ENCODE measurements around the gene GLB1L2.

GLB1L2 gene

GRCh38 chr11:134369656-134370525 lies 38.1 kb downstream of the GLB1L2 start:
- FAIRE-seq, result no peak

GRCh38 chr11:134370526-134371435 lies 39.0 kb downstream of the GLB1L2 start:
- FAIRE-seq, result no peak

- no peak for FAIRE-seq
Observed at GRCh38 chr11:134371436-134372185, 39.8 kb downstream of the GLB1L2 start.

- no peak for FAIRE-seq
Observed at GRCh38 chr11:134372536-134372935, 40.7 kb downstream of the GLB1L2 start.

- FAIRE-seq, result no peak
Observed at GRCh38 chr11:134372961-134373360, 41.2 kb downstream of the GLB1L2 start.

- FAIRE-seq, result no peak
Observed at GRCh38 chr11:134373591-134374052, 41.8 kb downstream of the GLB1L2 start.

- FAIRE-seq, result no peak
Observed at GRCh38 chr11:134374171-134374570, 42.4 kb downstream of the GLB1L2 start.

- no peak for FAIRE-seq
Observed at GRCh38 chr11:134374891-134375550, 43.2 kb downstream of the GLB1L2 start.

- FAIRE-seq, result no peak
Observed at GRCh38 chr11:134376150-134376921, 44.5 kb downstream of the GLB1L2 start.

GRCh38 chr11:134377876-134378275 lies 46.1 kb downstream of the GLB1L2 start:
- FAIRE-seq, result no peak

- FAIRE-seq, result no peak
Observed at GRCh38 chr11:134379241-134379640, 47.5 kb downstream of the GLB1L2 start.

GRCh38 chr11:134380229-134380628 lies 48.4 kb downstream of the GLB1L2 start:
- no peak for FAIRE-seq

- no peak for FAIRE-seq
Observed at GRCh38 chr11:134380785-134381184, 49.0 kb downstream of the GLB1L2 start.

- no peak for FAIRE-seq
Observed at GRCh38 chr11:134382257-134382656, 50.5 kb downstream of the GLB1L2 start.

- FAIRE-seq, result no peak
Observed at GRCh38 chr11:134382830-134383229, 51.0 kb downstream of the GLB1L2 start.

GRCh38 chr11:134383576-134384221 lies 51.9 kb downstream of the GLB1L2 start:
- FAIRE-seq, result no peak

GRCh38 chr11:134384406-134384805 lies 52.6 kb downstream of the GLB1L2 start:
- FAIRE-seq, result no peak

GRCh38 chr11:134385171-134385570 lies 53.4 kb downstream of the GLB1L2 start:
- no peak for FAIRE-seq

GRCh38 chr11:134385774-134386565 lies 54.2 kb downstream of the GLB1L2 start:
- no peak for FAIRE-seq

GRCh38 chr11:134386945-134387344 lies 55.2 kb downstream of the GLB1L2 start:
- no peak for FAIRE-seq

Measured in G401.6 (cell line).